Measurements from ENCODE around the gene SLC2A5.

GRCh38 chr1:8988618-8988967 lies 80.8 kb downstream of the SLC2A5 start:
- TF ChIP-seq CEBPB (IDR thresholded peaks at IDR 0.05) = no peak
- TF ChIP-seq USF1 (IDR thresholded peaks at IDR 0.05) = no peak
- TF ChIP-seq REST (IDR thresholded peaks at IDR 0.05; ENCODE audit: low read depth) = no peak
- no peak for TF ChIP-seq ZBTB7A (IDR thresholded peaks at IDR 0.05; ENCODE audit: low read depth)

Data from Ishikawa (cell line).